ENCODE data around the gene HAX1. TPM values are rescaled to one million over a fixed set of nuclear protein-coding genes. Genes with fewer than 3 reads are reported as not detected.

The HAX1 gene
- total and polyA plus RNA-seq, 5 donors from 2014 or later = 60.2 to 213 (median 194) TPM

- peaks cover 22 to 45% (median 31%) of the 10 kb centered on the region in 4 donors for H3K4me1 Mint-ChIP-seq
- H3K4me1 ChIP-seq (ENCODE audit: control insufficient read depth, insufficient read depth, low read length, poor library complexity, severe bottlenecking) = no peaks in the 10 kb centered on the region
- DNase-seq (no peak), ATAC-seq (ENCODE audit: low read depth in 2 of 2) (no peak)
- H3K36me3 Mint-ChIP-seq = peaks cover 63% of the 10 kb centered on the region
- no peak overlapping the region for H3K4me3 ChIP-seq (ENCODE audit: low read depth, low read length)
- H3K27ac Mint-ChIP-seq = peak overlapping the region in 1 of 3 donors; percentile 5
- no peaks in the 10 kb centered on the region for H3K9me3 ChIP-seq (ENCODE audit: control insufficient read depth in 2 of 2, low read length in 2 of 2)
- H3K9me3 Mint-ChIP-seq = no peaks in the 10 kb centered on the region
- H3K27me3 ChIP-seq (ENCODE audit: control insufficient read depth, insufficient read depth, low read length) = no peaks in the 10 kb centered on the region
- H3K4me3 Mint-ChIP-seq = no peak overlapping the region
- H3K27ac ChIP-seq (ENCODE audit: insufficient read depth, low read length, poor library complexity, severe bottlenecking) = no peak overlapping the region
- peaks cover 89% of the 10 kb centered on the region for H3K36me3 ChIP-seq (ENCODE audit: control insufficient read depth, insufficient read depth, low read length)
- no peaks in the 10 kb centered on the region for H3K27me3 Mint-ChIP-seq
These were observed 35.0 kb upstream of the HAX1 start for GRCh38 chr1:154237435-154237834.

GRCh38 chr1:154237880-154238506 is 34.4 kb upstream of the HAX1 start:
- peaks cover 68% of the 10 kb centered on the region for H3K36me3 Mint-ChIP-seq
- H3K36me3 ChIP-seq (ENCODE audit: control insufficient read depth, insufficient read depth, low read length) = peaks cover 90% of the 10 kb centered on the region
- H3K27ac ChIP-seq (ENCODE audit: insufficient read depth, low read length, poor library complexity, severe bottlenecking) = no peak overlapping the region
- H3K9me3 ChIP-seq (ENCODE audit: control insufficient read depth in 2 of 2, low read length in 2 of 2) = no peaks in the 10 kb centered on the region
- H3K9me3 Mint-ChIP-seq = no peaks in the 10 kb centered on the region
- DNase-seq = no peak
- no peaks in the 10 kb centered on the region for H3K4me1 ChIP-seq (ENCODE audit: control insufficient read depth, insufficient read depth, low read length, poor library complexity, severe bottlenecking)
- peak overlapping the region in 2 of 3 donors; percentile 5 to 62 for H3K27ac Mint-ChIP-seq
- no peak overlapping the region for H3K4me3 Mint-ChIP-seq
- peaks cover 22 to 47% (median 33%) of the 10 kb centered on the region in 4 donors for H3K4me1 Mint-ChIP-seq
- no peak overlapping the region for H3K4me3 ChIP-seq (ENCODE audit: low read depth, low read length)
- H3K27me3 Mint-ChIP-seq = no peaks in the 10 kb centered on the region
- no peak for ATAC-seq (ENCODE audit: low read depth in 2 of 2)
- H3K27me3 ChIP-seq (ENCODE audit: control insufficient read depth, insufficient read depth, low read length) = no peaks in the 10 kb centered on the region

GRCh38 chr1:154239491-154239890 is 32.9 kb upstream of the HAX1 start:
- Histone ChIP-seq H3K9me3 (ENCODE audit: control insufficient read depth in 2 of 2, low read length in 2 of 2) (no peaks in the 10 kb centered on the region), H3K4me1 (ENCODE audit: control insufficient read depth, insufficient read depth, low read length, poor library complexity, severe bottlenecking) (no peaks in the 10 kb centered on the region), H3K27me3 (ENCODE audit: control insufficient read depth, insufficient read depth, low read length) (no peaks in the 10 kb centered on the region), H3K36me3 (ENCODE audit: control insufficient read depth, insufficient read depth, low read length) (peaks cover 95% of the 10 kb centered on the region), H3K27ac (ENCODE audit: insufficient read depth, low read length, poor library complexity, severe bottlenecking) (no peak overlapping the region), H3K4me3 (ENCODE audit: low read depth, low read length) (no peak overlapping the region)
- peaks cover 22 to 47% (median 35%) of the 10 kb centered on the region in 4 donors for H3K4me1 Mint-ChIP-seq
- H3K27ac Mint-ChIP-seq = peak overlapping the region in 2 of 3 donors; percentile 45 to 77
- peaks cover 68% of the 10 kb centered on the region for H3K36me3 Mint-ChIP-seq
- ATAC-seq (ENCODE audit: low read depth in 2 of 2) (no peak), DNase-seq (no peak)
- no peak overlapping the region for H3K4me3 Mint-ChIP-seq
- no peaks in the 10 kb centered on the region for H3K27me3 Mint-ChIP-seq
- no peaks in the 10 kb centered on the region for H3K9me3 Mint-ChIP-seq

GRCh38 chr1:154240294-154240833 is 32.1 kb upstream of the HAX1 start:
- no peaks in the 10 kb centered on the region for H3K4me1 ChIP-seq (ENCODE audit: control insufficient read depth, insufficient read depth, low read length, poor library complexity, severe bottlenecking)
- peaks cover 22 to 47% (median 35%) of the 10 kb centered on the region in 4 donors for H3K4me1 Mint-ChIP-seq
- no peaks in the 10 kb centered on the region for H3K27me3 ChIP-seq (ENCODE audit: control insufficient read depth, insufficient read depth, low read length)
- no peak overlapping the region for H3K27ac ChIP-seq (ENCODE audit: insufficient read depth, low read length, poor library complexity, severe bottlenecking)
- H3K9me3 ChIP-seq (ENCODE audit: control insufficient read depth in 2 of 2, low read length in 2 of 2) = no peaks in the 10 kb centered on the region
- H3K36me3 ChIP-seq (ENCODE audit: control insufficient read depth, insufficient read depth, low read length) = peaks cover 94% of the 10 kb centered on the region
- DNase-seq = no peak
- peaks cover 60% of the 10 kb centered on the region for H3K36me3 Mint-ChIP-seq
- no peak for ATAC-seq (ENCODE audit: low read depth in 2 of 2)
- no peaks in the 10 kb centered on the region for H3K9me3 Mint-ChIP-seq
- no peak overlapping the region for H3K4me3 Mint-ChIP-seq
- H3K27me3 Mint-ChIP-seq = no peaks in the 10 kb centered on the region
- no peak overlapping the region for H3K4me3 ChIP-seq (ENCODE audit: low read depth, low read length)
- H3K27ac Mint-ChIP-seq = peak overlapping the region in 2 of 3 donors; percentile 38 to 47

GRCh38 chr1:154241703-154242351 is 30.6 kb upstream of the HAX1 start:
- peak in 1 of 3 donors; percentile 15 for DNase-seq
- Mint-ChIP-seq H3K4me3 (peak overlapping the region in 1 of 4 donors; percentile 36), H3K36me3 (peaks cover 55% of the 10 kb centered on the region), H3K27me3 (no peaks in the 10 kb centered on the region), H3K4me1 (peaks cover 18 to 47% (median 34%) of the 10 kb centered on the region in 4 donors), H3K27ac (peak overlapping the region in 2 of 3 donors; percentile 62 to 79), H3K9me3 (no peaks in the 10 kb centered on the region)
- no peaks in the 10 kb centered on the region for H3K27me3 ChIP-seq (ENCODE audit: control insufficient read depth, insufficient read depth, low read length)
- H3K36me3 ChIP-seq (ENCODE audit: control insufficient read depth, insufficient read depth, low read length) = peaks cover 94% of the 10 kb centered on the region
- no peak overlapping the region for H3K27ac ChIP-seq (ENCODE audit: insufficient read depth, low read length, poor library complexity, severe bottlenecking)
- no peaks in the 10 kb centered on the region for H3K4me1 ChIP-seq (ENCODE audit: control insufficient read depth, insufficient read depth, low read length, poor library complexity, severe bottlenecking)
- no peak overlapping the region for H3K4me3 ChIP-seq (ENCODE audit: low read depth, low read length)
- ATAC-seq (ENCODE audit: low read depth in 2 of 2) = no peak
- no peaks in the 10 kb centered on the region for H3K9me3 ChIP-seq (ENCODE audit: control insufficient read depth in 2 of 2, low read length in 2 of 2)

GRCh38 chr1:154253671-154254070 is 18.8 kb upstream of the HAX1 start:
- Mint-ChIP-seq H3K4me3 (no peak overlapping the region), H3K27me3 (no peaks in the 10 kb centered on the region), H3K4me1 (peaks cover 0 to 6% (median 3%) of the 10 kb centered on the region in 4 donors), H3K9me3 (no peaks in the 10 kb centered on the region), H3K27ac (peak overlapping the region in 1 of 3 donors; percentile 17), H3K36me3 (peaks cover 53% of the 10 kb centered on the region)
- Histone ChIP-seq H3K4me3 (ENCODE audit: low read depth, low read length) (no peak overlapping the region), H3K9me3 (ENCODE audit: control insufficient read depth in 2 of 2, low read length in 2 of 2) (no peaks in the 10 kb centered on the region), H3K27me3 (ENCODE audit: control insufficient read depth, insufficient read depth, low read length) (no peaks in the 10 kb centered on the region), H3K27ac (ENCODE audit: insufficient read depth, low read length, poor library complexity, severe bottlenecking) (no peak overlapping the region), H3K4me1 (ENCODE audit: control insufficient read depth, insufficient read depth, low read length, poor library complexity, severe bottlenecking) (no peaks in the 10 kb centered on the region), H3K36me3 (ENCODE audit: control insufficient read depth, insufficient read depth, low read length) (peaks cover 90% of the 10 kb centered on the region)
- ATAC-seq (ENCODE audit: low read depth in 2 of 2) (no peak), DNase-seq (no peak)

GRCh38 chr1:154256686-154257085 is 15.7 kb upstream of the HAX1 start:
- Histone ChIP-seq H3K4me1 (ENCODE audit: control insufficient read depth, insufficient read depth, low read length, poor library complexity, severe bottlenecking) (no peaks in the 10 kb centered on the region), H3K9me3 (ENCODE audit: control insufficient read depth in 2 of 2, low read length in 2 of 2) (no peaks in the 10 kb centered on the region), H3K36me3 (ENCODE audit: control insufficient read depth, insufficient read depth, low read length) (peaks cover 91% of the 10 kb centered on the region), H3K4me3 (ENCODE audit: low read depth, low read length) (no peak overlapping the region), H3K27me3 (ENCODE audit: control insufficient read depth, insufficient read depth, low read length) (no peaks in the 10 kb centered on the region), H3K27ac (ENCODE audit: insufficient read depth, low read length, poor library complexity, severe bottlenecking) (no peak overlapping the region)
- no peak overlapping the region for H3K4me3 Mint-ChIP-seq
- ATAC-seq (ENCODE audit: low read depth in 2 of 2) (no peak), DNase-seq (no peak)
- peaks cover 54% of the 10 kb centered on the region for H3K36me3 Mint-ChIP-seq
- no peaks in the 10 kb centered on the region for H3K9me3 Mint-ChIP-seq
- peak overlapping the region in 2 of 3 donors; percentile 38 to 59 for H3K27ac Mint-ChIP-seq
- no peaks in the 10 kb centered on the region for H3K27me3 Mint-ChIP-seq
- H3K4me1 Mint-ChIP-seq = peaks cover 0 to 3% (median under 1%) of the 10 kb centered on the region in 4 donors
